Measurements from ENCODE around the gene APOB.
"Not testable (repeated sequence)": the region's sequence is repeated elsewhere in the genome, so short reads cannot be mapped to it uniquely, and the experiment has no call there.

Gene APOB

GRCh38 chr2:21034156-21034971 lies 9.5 kb downstream of the APOB start:
- DNase-seq (ENCODE audit: low spot score): no peak

- DNase-seq (ENCODE audit: low spot score): no peak
These were observed 10.4 kb downstream of the APOB start for GRCh38 chr2:21033237-21034155.

GRCh38 chr2:21032338-21033236 lies 11.3 kb downstream of the APOB start:
- no peak for DNase-seq (ENCODE audit: low spot score)

GRCh38 chr2:21030983-21031968 lies 12.6 kb downstream of the APOB start:
- no peak for DNase-seq (ENCODE audit: low spot score)

GRCh38 chr2:21029519-21029918 lies 14.4 kb downstream of the APOB start:
- DNase-seq (ENCODE audit: low spot score): no peak

GRCh38 chr2:21028951-21029350 lies 14.9 kb downstream of the APOB start:
- DNase-seq (ENCODE audit: low spot score): not testable (repeated sequence)

GRCh38 chr2:21028021-21028947 lies 15.6 kb downstream of the APOB start:
- no peak for DNase-seq (ENCODE audit: low spot score)

- DNase-seq (ENCODE audit: low spot score): no peak
These were observed 17.2 kb downstream of the APOB start for GRCh38 chr2:21026479-21027282.

GRCh38 chr2:21025690-21026478 lies 18.0 kb downstream of the APOB start:
- DNase-seq (ENCODE audit: low spot score): no peak

GRCh38 chr2:21024722-21025389 lies 19.0 kb downstream of the APOB start:
- DNase-seq (ENCODE audit: low spot score): no peak

GRCh38 chr2:21024198-21024597 lies 19.7 kb downstream of the APOB start:
- no peak for DNase-seq (ENCODE audit: low spot score)

GRCh38 chr2:21023419-21024181 lies 20.3 kb downstream of the APOB start:
- no peak for DNase-seq (ENCODE audit: low spot score)

- no peak for DNase-seq (ENCODE audit: low spot score)
These were observed 21.0 kb downstream of the APOB start for GRCh38 chr2:21022792-21023367.

- no peak for DNase-seq (ENCODE audit: low spot score)
These were observed 22.4 kb downstream of the APOB start for GRCh38 chr2:21021430-21021829.

GRCh38 chr2:21020668-21021288 lies 23.1 kb downstream of the APOB start:
- DNase-seq (ENCODE audit: low spot score): no peak

Data from CD4-positive, alpha-beta T cell treated with Interleukin-2 at 100 ng/mL for 4 hours (primary cell).